Left ventricle myocardium inferior (tissue), 1 donor: ENCODE results near the gene SQSTM1. TPM values are rescaled to one million over a fixed set of nuclear protein-coding genes. Genes with fewer than 3 reads are reported as not detected.

Experiments used
- DNase-seq: peaks from one replicate; pipeline ENCODE4 v3.0.0-alpha.2; 2020
- H3K27ac ChIP-seq: fragments of 200-600 bp; replicated peaks from 2 replicates; pipeline ENCODE4 v1.8.0; 2021
- H3K27me3 ChIP-seq: fragments of 200-600 bp; 2 replicates; pipeline ENCODE4 v1.8.0; 2021; ENCODE audit warnings: low read depth
- H3K36me3 ChIP-seq: fragments of 200-600 bp; 2 replicates; pipeline ENCODE4 v1.8.0; 2021
- H3K4me1 ChIP-seq: fragments of 200-600 bp; 2 replicates; pipeline ENCODE4 v1.8.0; 2021
- H3K4me3 ChIP-seq: fragments of 200-600 bp; 2 replicates; pipeline ENCODE4 v1.8.0; 2021; ENCODE audit warnings: mild to moderate bottlenecking, moderate library complexity
- H3K9me3 ChIP-seq: fragments of 200-600 bp; replicated peaks from 2 replicates; pipeline ENCODE4 v1.8.0; 2021
- CTCF ChIP-seq: fragments of 200-600 bp; IDR thresholded peaks from 2 replicates; pipeline ENCODE4 v1.8.0; 2021; ENCODE audit warnings: antibody characterized with exemption, mild to moderate bottlenecking, borderline replicate concordance
- intact Hi-C: fragments of 100-400 bp; cut with micrococcal nuclease; formaldehyde crosslinking; loops from one replicate; pipeline ENCODE4 v1.11.0; 2022
- total RNA-seq: library from RNA; stranded (reverse); fragmentation: NEBNext Ultra II Directional; extraction: Animal tissue kit (Norgen Biotek cat#: 25700); gene quantifications from one replicate; pipeline ENCODE4 v1.2.1, GENCODE V29; 2021
- donor health status: DM: no; HTN: yes; CAD: no; lungs with severe emphysema.

The SQSTM1 gene
- total RNA-seq, 1 donor from 2014 or later = 438 TPM

- TF ChIP-seq CTCF = no peak
- Histone ChIP-seq H3K27me3 (no peaks in the 10 kb centered on the region), H3K4me3 (peak overlapping the region; percentile 91), H3K27ac (peak overlapping the region; percentile 98), H3K4me1 (peaks cover 64% of the 10 kb centered on the region), H3K9me3 (no peaks in the 10 kb centered on the region), H3K36me3 (peaks cover 14% of the 10 kb centered on the region)
- intact Hi-C loops = no loop called here
- no peak for DNase-seq
Observed at GRCh38 chr5:179817890-179818745, 2.6 kb upstream of the SQSTM1 start.

GRCh38 chr5:179818746-179819295, 1.9 kb upstream of the SQSTM1 start:
- peaks cover 21% of the 10 kb centered on the region for H3K36me3 ChIP-seq

GRCh38 chr5:179819296-179820126, 1.2 kb upstream of the SQSTM1 start:
- peak overlapping the region; percentile 98 for H3K27ac ChIP-seq
- peaks cover 78% of the 10 kb centered on the region for H3K4me1 ChIP-seq
- peak overlapping the region; percentile 91 for H3K4me3 ChIP-seq
- no peaks in the 10 kb centered on the region for H3K9me3 ChIP-seq
- peak; percentile 61 for DNase-seq
- no peaks in the 10 kb centered on the region for H3K27me3 ChIP-seq
- TF ChIP-seq CTCF = no peak
- intact Hi-C loops = no loop called here
- peaks cover 27% of the 10 kb centered on the region for H3K36me3 ChIP-seq

More at GRCh38 chr5:179818746-179819295, 1.9 kb upstream of the SQSTM1 start:
- DNase-seq = peak; percentile 95
- intact Hi-C loops = no loop called here
- H3K27me3 ChIP-seq = no peaks in the 10 kb centered on the region
- H3K27ac ChIP-seq = peak overlapping the region; percentile 98
- peak overlapping the region; percentile 91 for H3K4me3 ChIP-seq
- TF ChIP-seq CTCF = no peak
- H3K9me3 ChIP-seq = no peaks in the 10 kb centered on the region
- peaks cover 71% of the 10 kb centered on the region for H3K4me1 ChIP-seq

- no peak for DNase-seq
- Histone ChIP-seq H3K36me3 (peaks cover 33% of the 10 kb centered on the region), H3K27ac (peak overlapping the region; percentile 98), H3K4me3 (peak overlapping the region; percentile 91), H3K27me3 (no peaks in the 10 kb centered on the region), H3K9me3 (no peaks in the 10 kb centered on the region), H3K4me1 (peaks cover 84% of the 10 kb centered on the region)
- intact Hi-C loops = no loop called here
- TF ChIP-seq CTCF = no peak
Observed at GRCh38 chr5:179820127-179820482, 600 bp upstream of the SQSTM1 start.

- intact Hi-C loops = no loop called here
- Histone ChIP-seq H3K4me3 (peak overlapping the region; percentile 91), H3K27ac (peak overlapping the region; percentile 98), H3K4me1 (peaks cover 96% of the 10 kb centered on the region), H3K36me3 (peaks cover 47% of the 10 kb centered on the region), H3K27me3 (no peaks in the 10 kb centered on the region), H3K9me3 (no peaks in the 10 kb centered on the region)
- TF ChIP-seq CTCF = no peak
- peak; percentile 97 for DNase-seq
Observed at GRCh38 chr5:179821298-179822058, 773 bp downstream of the SQSTM1 start.
